Hepatocyte (in vitro differentiated cells): ENCODE results near the gene TRAM2.

Experiments used
- CTCF ChIP-seq: fragments of 200-600 bp; sonication (generic); IDR thresholded peaks from 2 replicates; pipeline ENCODE4 v1.5.1; 2016; ENCODE audit warnings: antibody characterized with exemption, mild to moderate bottlenecking; ENCODE audit not compliant: poor library complexity
- EZH2 ChIP-seq: fragments of 200-600 bp; sonication (generic); IDR thresholded peaks from 2 replicates; pipeline ENCODE4 v1.6.1; 2016; ENCODE audit warnings: antibody characterized with exemption, mild to moderate bottlenecking, borderline replicate concordance
- EZH2phosphoT487 ChIP-seq: fragments of 200-600 bp; sonication (generic); IDR thresholded peaks from one replicate; pipeline ENCODE4 v1.6.1; 2018; ENCODE audit warnings: antibody characterized with exemption, mild to moderate bottlenecking, low read depth, moderate library complexity; ENCODE audit not compliant: unreplicated experiment, severe bottlenecking

- no peak for TF ChIP-seq EZH2
- no peak for TF ChIP-seq CTCF
- TF ChIP-seq EZH2phosphoT487 = no peak
Measured at GRCh38 chr6:52603000-52603795, 26.3 kb upstream of the TRAM2 start.
